SK-N-SH (cell line): ENCODE measurements around the gene PTGR2.

Experiments
- CTCF ChIP-seq: fragments of 200-600 bp; sonication (generic); IDR thresholded peaks from 2 replicates; pipeline ENCODE4 v1.6.1; 2017; ENCODE audit warnings: antibody characterized with exemption, mild to moderate bottlenecking, moderate library complexity
- TEAD4 ChIP-seq: IDR thresholded peaks from 2 replicates; pipeline ENCODE4 v1.4.0; 2012; ENCODE audit warnings: mild to moderate bottlenecking, borderline replicate concordance; ENCODE audit not compliant: insufficient read depth

DNA sequence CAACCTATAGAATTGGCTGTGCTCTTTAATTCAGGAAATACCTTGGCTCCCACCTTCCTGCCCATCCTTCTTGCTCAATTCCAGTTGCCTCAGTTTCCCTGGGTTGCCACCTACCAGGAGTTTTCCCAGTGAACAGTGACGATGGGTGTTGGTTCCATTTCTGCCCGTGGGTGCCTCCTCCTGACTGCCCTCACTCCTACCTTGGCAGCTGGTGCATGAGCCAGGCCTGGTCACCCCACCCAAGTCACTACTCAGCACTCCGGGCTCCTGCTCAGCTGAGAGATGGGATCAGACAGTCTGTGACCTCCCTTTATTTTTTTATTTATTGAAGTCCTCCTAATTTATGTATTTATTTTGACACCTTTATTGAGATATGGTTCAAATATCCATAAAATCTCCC lies 31.0 kb upstream of the PTGR2 start:
- TF ChIP-seq TEAD4 (no peak), CTCF (no peak)
